MM.1S (cell line): Measurements from ENCODE around the gene PRM1.

ENCODE experiments used
- DNase-seq: peaks from one replicate; pipeline ENCODE4 v3.0.0-alpha.2; 2015
- H2AFZ ChIP-seq: fragments of 300-600 bp; sonication (generic); 2 replicates; pipeline ENCODE4 v1.6.0; 2016; ENCODE audit warnings: antibody characterized with exemption, low read length
- H3F3A ChIP-seq: fragments of 300-600 bp; sonication (generic); 2 replicates; pipeline ENCODE4 v1.6.1; 2016; ENCODE audit warnings: mild to moderate bottlenecking, antibody characterized with exemption, low read length, moderate library complexity, mixed read lengths; ENCODE audit not compliant: insufficient read depth
- H3K27ac ChIP-seq: fragments of 300-600 bp; sonication (generic); 2 replicates; pipeline ENCODE4 v1.5.1; 2016; ENCODE audit warnings: mild to moderate bottlenecking, low read length
- H3K27me3 ChIP-seq: fragments of 300-600 bp; sonication (generic); replicated peaks from 2 replicates; pipeline ENCODE4 v1.6.0; 2016; ENCODE audit warnings: low read length; ENCODE audit not compliant: insufficient read depth
- H3K36me3 ChIP-seq: fragments of 300-600 bp; sonication (generic); replicated peaks from 2 replicates; pipeline ENCODE4 v1.6.1; 2016; ENCODE audit warnings: mild to moderate bottlenecking, low read length, mixed read lengths; ENCODE audit not compliant: insufficient read depth
- H3K4me1 ChIP-seq: fragments of 300-600 bp; sonication (generic); 2 replicates; pipeline ENCODE4 v1.6.1; 2016; ENCODE audit warnings: low read length, mixed read lengths
- H3K4me2 ChIP-seq: fragments of 300-600 bp; sonication (generic); 2 replicates; pipeline ENCODE4 v1.6.0; 2016; ENCODE audit warnings: low read depth, low read length
- H3K4me3 ChIP-seq: fragments of 300-600 bp; sonication (generic); 2 replicates; pipeline ENCODE4 v1.5.1; 2016; ENCODE audit warnings: low read length, mixed read lengths
- H3K79me2 ChIP-seq: fragments of 300-600 bp; sonication (generic); 2 replicates; pipeline ENCODE4 v1.6.1; 2016; ENCODE audit warnings: mixed run types, low read length, mixed read lengths
- H3K9ac ChIP-seq: fragments of 300-600 bp; sonication (generic); 2 replicates; pipeline ENCODE4 v1.6.1; 2016; ENCODE audit warnings: low read length, mixed read lengths
- H3K9me2 ChIP-seq: fragments of 300-600 bp; sonication (generic); replicated peaks from 2 replicates; pipeline ENCODE4 v1.6.1; 2016; ENCODE audit warnings: mild to moderate bottlenecking, low read length, mixed read lengths; ENCODE audit not compliant: insufficient read depth
- H3K9me3 ChIP-seq: fragments of 300-600 bp; sonication (generic); replicated peaks from 2 replicates; pipeline ENCODE4 v1.6.1; 2016; ENCODE audit warnings: mild to moderate bottlenecking, low read length, mixed read lengths; ENCODE audit not compliant: insufficient read depth
- H4K20me1 ChIP-seq: fragments of 300-600 bp; sonication (generic); 2 replicates; pipeline ENCODE4 v1.6.1; 2016; ENCODE audit warnings: mild to moderate bottlenecking, low read length, moderate library complexity, mixed read lengths; ENCODE audit not compliant: insufficient read depth
- EZH2 ChIP-seq: fragments of 300-600 bp; sonication (generic); optimal IDR thresholded peaks from 2 replicates; pipeline ENCODE3; 2017; ENCODE audit warnings: low read depth, mild to moderate bottlenecking, antibody characterized with exemption, low read length, mixed read lengths
- EZH2phosphoT487 ChIP-seq: fragments of 300-600 bp; sonication (generic); IDR thresholded peaks from 2 replicates; pipeline ENCODE4 v1.6.1; 2018; ENCODE audit warnings: antibody characterized with exemption, low read length
- TF ChIP-seq, protein P1 (sequence below): fragments of 300-600 bp; sonication (generic); IDR thresholded peaks from 2 replicates; pipeline ENCODE4 v1.5.1; 2016; ENCODE audit warnings: antibody characterized with exemption, low read length, mixed read lengths

The PRM1 gene

DNA sequence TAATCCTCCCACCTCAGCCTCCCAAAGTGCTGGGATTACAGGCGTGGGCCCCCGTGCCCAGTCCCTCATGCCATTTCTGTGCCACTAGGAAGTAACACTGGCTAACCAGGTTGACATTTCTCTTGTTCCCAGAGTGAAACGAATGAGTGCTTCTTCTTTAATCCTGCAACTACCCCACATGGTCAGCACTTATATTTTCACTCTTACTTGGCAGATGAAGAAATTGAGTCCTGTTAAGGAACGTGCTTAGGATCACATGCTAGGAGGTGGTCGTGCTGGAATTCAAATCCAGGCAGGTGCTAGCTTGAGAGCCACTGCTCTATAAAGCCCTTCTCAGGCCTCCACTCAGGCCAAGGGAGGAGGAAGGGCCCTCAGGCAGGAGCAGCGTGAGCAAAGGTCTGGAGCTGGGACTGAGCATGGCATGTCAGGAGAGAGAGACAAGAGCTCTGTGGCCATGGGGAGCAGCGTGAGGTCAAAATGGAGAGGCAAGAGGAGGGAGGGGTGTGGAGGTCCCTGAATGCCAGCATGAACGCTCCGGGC is 45.7 kb upstream of the PRM1 start:
- H3K4me3 ChIP-seq, result no peak overlapping the region
- H3K27ac ChIP-seq, result peak overlapping the region; percentile 77; the same call in 1 of the 2 replicates
- no peaks in the 10 kb centered on the region for H3K9me3 ChIP-seq
- no peaks in the 10 kb centered on the region for H3K79me2 ChIP-seq
- no peak overlapping the region for H3K4me2 ChIP-seq
- H3K4me1 ChIP-seq, result peaks cover 26% of the 10 kb centered on the region
- H3K9ac ChIP-seq, result no peak overlapping the region
- no peak for DNase-seq
- no peaks in the 10 kb centered on the region for H3K27me3 ChIP-seq
- peaks cover 19% of the 10 kb centered on the region for H3F3A ChIP-seq
- H3K36me3 ChIP-seq, result no peaks in the 10 kb centered on the region
- no peaks in the 10 kb centered on the region for H3K9me2 ChIP-seq
- H2AFZ ChIP-seq, result no peak overlapping the region
- no peaks in the 10 kb centered on the region for H4K20me1 ChIP-seq
- TF ChIP-seq EZH2 (no peak), EZH2phosphoT487 (no peak)
- TF ChIP-seq, protein P1, sequence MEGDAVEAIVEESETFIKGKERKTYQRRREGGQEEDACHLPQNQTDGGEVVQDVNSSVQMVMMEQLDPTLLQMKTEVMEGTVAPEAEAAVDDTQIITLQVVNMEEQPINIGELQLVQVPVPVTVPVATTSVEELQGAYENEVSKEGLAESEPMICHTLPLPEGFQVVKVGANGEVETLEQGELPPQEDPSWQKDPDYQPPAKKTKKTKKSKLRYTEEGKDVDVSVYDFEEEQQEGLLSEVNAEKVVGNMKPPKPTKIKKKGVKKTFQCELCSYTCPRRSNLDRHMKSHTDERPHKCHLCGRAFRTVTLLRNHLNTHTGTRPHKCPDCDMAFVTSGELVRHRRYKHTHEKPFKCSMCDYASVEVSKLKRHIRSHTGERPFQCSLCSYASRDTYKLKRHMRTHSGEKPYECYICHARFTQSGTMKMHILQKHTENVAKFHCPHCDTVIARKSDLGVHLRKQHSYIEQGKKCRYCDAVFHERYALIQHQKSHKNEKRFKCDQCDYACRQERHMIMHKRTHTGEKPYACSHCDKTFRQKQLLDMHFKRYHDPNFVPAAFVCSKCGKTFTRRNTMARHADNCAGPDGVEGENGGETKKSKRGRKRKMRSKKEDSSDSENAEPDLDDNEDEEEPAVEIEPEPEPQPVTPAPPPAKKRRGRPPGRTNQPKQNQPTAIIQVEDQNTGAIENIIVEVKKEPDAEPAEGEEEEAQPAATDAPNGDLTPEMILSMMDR, result no peak

- H3K27ac ChIP-seq, result no peak overlapping the region
- no peaks in the 10 kb centered on the region for H3K9me2 ChIP-seq
- H3K9ac ChIP-seq, result no peak overlapping the region
- peaks cover 26% of the 10 kb centered on the region for H3K4me1 ChIP-seq
- no peaks in the 10 kb centered on the region for H3K27me3 ChIP-seq
- TF ChIP-seq EZH2phosphoT487 (no peak), EZH2 (no peak)
- TF ChIP-seq, protein P1, result no peak
- peaks cover 19% of the 10 kb centered on the region for H3F3A ChIP-seq
- H3K4me2 ChIP-seq, result no peak overlapping the region
- no peaks in the 10 kb centered on the region for H3K9me3 ChIP-seq
- no peaks in the 10 kb centered on the region for H3K79me2 ChIP-seq
- H2AFZ ChIP-seq, result no peak overlapping the region
- H3K4me3 ChIP-seq, result no peak overlapping the region
- DNase-seq, result no peak
- no peaks in the 10 kb centered on the region for H3K36me3 ChIP-seq
- no peaks in the 10 kb centered on the region for H4K20me1 ChIP-seq
These were observed 45.1 kb upstream of the PRM1 start for GRCh38 chr16:11326084-11326736.

DNA sequence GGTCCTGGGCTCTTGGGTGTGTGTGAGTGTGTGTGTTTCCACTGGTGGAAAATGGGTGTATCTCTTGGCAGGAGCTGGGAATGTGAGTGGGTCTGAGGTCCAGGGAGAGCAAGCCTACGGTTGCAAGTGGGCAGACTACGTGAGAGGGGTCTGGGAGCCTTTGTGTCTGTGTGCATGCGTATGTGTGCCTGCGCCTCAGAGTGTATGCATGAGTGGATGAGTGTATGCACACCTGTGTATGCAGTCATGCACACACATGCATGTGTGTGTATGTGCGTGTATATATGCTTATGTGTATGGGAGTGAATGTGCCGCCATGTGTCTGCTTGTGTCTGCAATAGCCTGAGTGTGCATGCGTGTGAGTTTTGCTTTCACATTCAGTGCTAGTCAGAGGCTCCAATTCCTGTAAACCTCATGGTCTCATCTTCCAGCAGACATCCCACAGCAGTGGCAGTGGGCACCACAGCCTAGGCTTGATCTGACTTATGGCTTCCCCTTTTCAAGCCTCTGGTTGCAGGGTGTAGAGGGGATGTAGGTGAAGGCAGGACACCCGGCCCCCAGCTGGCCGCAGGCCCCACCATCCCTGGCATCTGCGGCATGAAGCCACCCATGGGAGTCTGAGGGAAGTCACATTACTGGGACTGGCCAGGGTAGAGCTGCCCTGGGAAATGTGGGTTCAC is 44.4 kb upstream of the PRM1 start:
- Histone ChIP-seq H3K27me3 (no peaks in the 10 kb centered on the region), H3K36me3 (no peaks in the 10 kb centered on the region), H3K9me2 (no peaks in the 10 kb centered on the region), H3K9me3 (no peaks in the 10 kb centered on the region), H4K20me1 (no peaks in the 10 kb centered on the region), H3K4me1 (peaks cover 26% of the 10 kb centered on the region), H3K27ac (no peak overlapping the region), H3F3A (peaks cover 19% of the 10 kb centered on the region), H3K4me2 (no peak overlapping the region), H3K79me2 (no peaks in the 10 kb centered on the region), H3K4me3 (no peak overlapping the region), H3K9ac (no peak overlapping the region), H2AFZ (no peak overlapping the region)
- no peak for DNase-seq
- TF ChIP-seq EZH2phosphoT487 (no peak), EZH2 (no peak)
- TF ChIP-seq, protein P1, result no peak
